Omental fat pad (tissue), 4 donors: Measurements from ENCODE around the gene MS4A15. TPM values are rescaled to one million over a fixed set of nuclear protein-coding genes. Genes with fewer than 3 reads are reported as not detected.
"Not testable (repeated sequence)": the region's sequence is repeated elsewhere in the genome, so short reads cannot be mapped to it uniquely, and the experiment has no call there.

Source experiments
- ATAC-seq: fragments of 150-250 bp; one replicate; pipeline ENCODE4 v1.9.1; 2016; ENCODE audit warnings: mild to moderate bottlenecking, moderate library complexity; ENCODE audit not compliant: low FRiP score
- DNase-seq: peaks from one replicate; pipeline ENCODE4 v3.0.0-alpha.2; 2019; ENCODE audit warnings: low spot score
- CTCF ChIP-seq, 3 donors: fragments of 450-650 bp; IDR thresholded peaks; one replicate each; pipeline ENCODE4 v1.5.1; 2016 to 2017; ENCODE audit warnings: antibody characterized with exemption in 3 of 3, mild to moderate bottlenecking in 3 of 3, moderate library complexity in 2 of 3
- total RNA-seq, 4 donors: library from RNA; depleted of rRNA; stranded (reverse); fragments of >200 nt; gene quantifications; one replicate each; pipeline ENCODE4 v1.1.0, GENCODE V29; 2016

MS4A15 gene
- total RNA-seq, 4 donors from 2014 or later = not detected

GRCh38 chr11:60750911-60751310, 5.8 kb upstream of the MS4A15 start:
- no peak for TF ChIP-seq CTCF (IDR thresholded peaks at IDR 0.05)
- ATAC-seq = no peak
- DNase-seq = no peak

- TF ChIP-seq CTCF (IDR thresholded peaks at IDR 0.05) = no peak
- DNase-seq (no peak), ATAC-seq (no peak)
These were observed 3.4 kb upstream of the MS4A15 start for GRCh38 chr11:60753309-60753708.

- DNase-seq = no peak
- ATAC-seq = no peak
- no peak for TF ChIP-seq CTCF (IDR thresholded peaks at IDR 0.05)
These were observed 1.8 kb upstream of the MS4A15 start for GRCh38 chr11:60754887-60755286.

- no peak for ATAC-seq
These were observed 649 bp downstream of the MS4A15 start for GRCh38 chr11:60757231-60757800.

GRCh38 chr11:60758671-60759070, 2.0 kb downstream of the MS4A15 start:
- not testable (repeated sequence) for ATAC-seq, DNase-seq

More at GRCh38 chr11:60757231-60757800, 649 bp downstream of the MS4A15 start:
- DNase-seq = no peak
- TF ChIP-seq CTCF (IDR thresholded peaks at IDR 0.05) = no peak

GRCh38 chr11:60759438-60760225, 3.0 kb downstream of the MS4A15 start:
- DNase-seq, ATAC-seq: not testable (repeated sequence)

- TF ChIP-seq CTCF (IDR thresholded peaks at IDR 0.05) = no peak
- no peak for ATAC-seq
- no peak for DNase-seq
These were observed 4.9 kb downstream of the MS4A15 start for GRCh38 chr11:60761436-60762190.
